Activated T-cell treated with anti-CD3 and anti-CD28 coated beads for 24 hours (primary cell): ENCODE data around the gene FAM149A.
A peak's percentile ranks its signal among the peaks of the same experiment; 100 is the strongest.

Experiments used
- DNase-seq: peaks from one replicate; pipeline ENCODE4 v3.0.0-alpha.2; 2020; ENCODE audit warnings: low read depth

FAM149A gene

GRCh38 chr4:186158966-186159365, 54.5 kb downstream of the FAM149A start:
- no peak for DNase-seq

DNA sequence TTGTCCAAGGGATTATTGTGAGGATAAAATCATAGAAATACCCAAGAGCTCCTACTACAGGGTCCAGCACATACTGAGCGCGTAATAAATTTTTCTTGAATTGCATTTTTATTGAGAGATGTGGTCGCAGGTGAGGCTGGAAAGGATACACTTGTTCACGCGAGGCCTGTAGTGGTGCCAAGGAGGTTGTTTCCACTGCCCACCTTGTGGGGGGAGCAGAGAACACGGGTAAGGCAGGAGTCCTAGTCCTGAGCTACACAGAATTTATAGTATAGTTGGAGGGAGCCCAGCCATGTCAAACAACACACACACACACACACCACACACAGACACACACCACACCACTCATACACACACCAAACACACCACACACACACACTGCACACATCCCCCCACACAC, 55.1 kb downstream of the FAM149A start:
- DNase-seq: no peak

DNA sequence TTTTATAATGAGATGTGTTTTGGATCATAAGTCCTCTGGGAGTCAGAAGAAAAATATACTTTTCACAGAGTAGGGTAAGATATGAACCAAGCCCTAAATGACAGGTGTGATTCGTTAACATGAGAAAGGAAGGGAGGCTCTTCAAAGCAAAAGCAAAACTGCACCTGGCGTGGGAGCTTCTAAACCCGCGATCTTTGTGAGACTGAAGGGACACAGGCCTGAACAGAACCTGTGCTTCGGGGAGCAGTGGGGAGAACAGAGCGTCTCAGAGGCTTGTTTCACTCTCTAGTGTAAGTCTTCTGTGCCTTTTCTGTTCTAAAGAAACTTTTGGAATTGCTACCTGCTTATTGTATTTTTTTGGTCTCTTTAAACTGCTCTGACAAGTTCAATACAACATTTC, 56.6 kb downstream of the FAM149A start:
- no peak for DNase-seq

DNA sequence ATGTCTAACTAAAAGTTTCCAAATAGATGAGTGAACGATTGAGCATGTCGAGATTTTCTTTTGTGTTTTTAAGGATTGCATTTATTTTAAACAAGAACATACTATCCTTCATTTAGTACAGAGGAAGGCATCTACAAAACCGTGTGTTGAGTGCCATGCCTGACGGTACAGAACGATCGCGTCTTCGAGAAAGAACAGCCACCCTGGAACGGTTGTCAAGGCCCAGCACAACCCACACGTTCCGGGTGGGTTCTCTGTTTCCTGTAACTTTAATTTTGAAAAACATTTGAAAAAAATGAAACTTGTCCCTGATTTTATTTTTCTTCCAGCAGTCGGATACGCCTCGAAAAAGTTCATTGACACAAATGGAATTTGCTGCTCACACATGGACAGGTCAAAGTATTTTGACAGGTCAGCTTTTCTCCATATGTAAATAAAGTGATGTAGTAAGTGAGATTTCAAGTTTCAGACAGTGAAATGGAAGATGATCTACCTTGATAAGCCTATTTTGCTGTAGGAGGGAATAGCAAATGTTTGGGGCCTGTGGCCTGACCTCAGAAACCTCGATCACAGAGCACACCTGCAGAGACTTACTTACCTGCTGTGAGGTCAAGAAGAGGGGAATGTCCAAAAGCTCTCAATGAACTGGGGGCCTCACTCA, 62.5 kb downstream of the FAM149A start:
- no peak for DNase-seq

- no peak for DNase-seq
These were observed 63.1 kb downstream of the FAM149A start for GRCh38 chr4:186167605-186168004.

- DNase-seq: no peak
These were observed 64.2 kb downstream of the FAM149A start for GRCh38 chr4:186168750-186169149.

DNA sequence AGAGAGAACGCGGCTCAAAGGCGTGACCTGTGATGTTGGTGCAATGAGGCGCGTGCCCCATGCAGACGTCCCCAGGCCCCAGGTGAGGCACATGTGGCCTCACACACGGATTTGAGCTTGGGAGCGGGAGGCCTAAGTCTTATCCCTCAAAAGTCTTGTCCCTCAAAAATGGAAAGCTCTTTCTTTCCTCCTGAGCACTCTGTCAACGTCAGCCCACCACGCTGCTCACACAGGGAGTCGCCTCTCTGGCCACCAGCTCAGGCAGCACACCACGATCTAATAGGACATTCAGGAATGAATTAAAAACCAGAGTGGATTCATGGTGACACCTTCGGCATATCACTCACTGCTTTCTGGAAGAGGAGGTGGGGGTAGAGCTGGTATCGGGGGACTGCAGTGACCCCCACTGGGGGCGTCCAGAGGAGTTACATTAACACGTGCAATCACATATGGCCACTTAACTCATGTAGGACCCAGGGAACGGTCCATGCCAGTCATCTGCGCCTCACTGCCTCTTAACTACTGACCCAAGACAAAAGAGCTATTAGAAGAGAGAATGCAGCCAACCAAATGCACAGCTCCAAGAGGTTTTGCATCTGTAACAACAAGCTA, 64.9 kb downstream of the FAM149A start:
- no peak for DNase-seq

DNA sequence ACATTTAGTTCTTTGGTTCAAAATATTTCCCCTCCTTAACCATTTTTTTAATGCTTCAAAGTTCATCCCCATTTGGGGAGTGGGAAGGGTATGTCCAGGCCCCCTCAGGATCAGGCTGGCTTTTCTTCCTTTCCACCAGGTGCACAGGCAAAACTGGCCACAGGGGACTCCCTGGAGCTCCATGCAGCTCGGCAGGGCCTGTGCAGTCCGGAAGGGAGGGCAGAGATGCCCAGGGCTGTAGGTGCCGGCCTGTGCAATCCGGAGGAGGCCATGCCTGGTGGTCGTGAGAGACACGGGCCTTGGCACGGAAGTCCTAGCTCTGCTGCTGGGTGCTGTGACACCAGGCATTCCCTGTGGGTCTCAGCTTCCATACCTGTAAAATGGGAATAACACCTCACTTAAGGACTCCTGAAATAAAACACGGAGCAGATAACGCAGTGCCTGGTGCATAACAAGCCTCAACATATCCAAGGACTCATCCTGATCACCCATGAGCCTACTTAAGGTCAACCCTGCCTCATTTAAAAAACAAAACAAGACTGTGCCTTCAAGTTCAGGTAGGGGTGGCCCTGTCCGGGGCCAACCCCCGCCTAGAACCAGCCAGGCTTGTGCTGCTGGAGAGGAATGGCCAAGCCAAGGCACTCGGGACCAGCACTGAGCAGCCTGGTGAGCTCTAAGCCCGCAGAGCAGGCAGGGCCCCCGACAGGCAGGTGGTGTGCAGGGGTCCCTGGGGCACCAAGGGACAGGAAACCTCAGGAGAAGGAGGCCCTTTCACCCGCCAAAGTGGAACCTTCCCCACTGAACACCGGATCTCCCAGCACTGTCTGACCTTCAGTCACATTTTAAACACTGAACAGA, 65.7 kb downstream of the FAM149A start:
- DNase-seq: no peak

DNA sequence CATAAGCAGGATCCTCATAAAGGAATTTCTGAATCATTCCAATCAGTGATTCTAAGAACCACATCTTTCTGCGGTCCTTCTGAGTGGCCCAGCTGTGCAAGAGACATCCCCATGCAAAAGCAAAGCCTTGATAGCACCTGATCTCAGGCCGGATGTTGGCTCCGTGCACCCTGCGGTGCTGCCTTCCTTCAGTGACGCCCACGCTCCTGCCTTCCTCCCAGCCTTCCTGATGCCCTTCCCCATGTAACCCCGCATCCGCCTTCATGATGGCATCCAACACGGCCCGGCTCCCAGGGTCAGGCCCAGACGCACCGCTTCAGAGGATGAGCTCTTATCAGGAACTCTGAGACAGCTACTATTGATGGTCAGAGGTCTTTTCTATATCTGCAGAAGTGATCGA, 66.5 kb downstream of the FAM149A start:
- no peak for DNase-seq

- DNase-seq: no peak
These were observed 68.0 kb downstream of the FAM149A start for GRCh38 chr4:186172546-186172945.

GRCh38 chr4:186188107-186188506, 83.6 kb downstream of the FAM149A start:
- no peak for DNase-seq

- no peak for DNase-seq
These were observed 85.2 kb downstream of the FAM149A start for GRCh38 chr4:186189656-186190055.

- DNase-seq: peak; percentile 25
These were observed 86.2 kb downstream of the FAM149A start for GRCh38 chr4:186190581-186191199.

GRCh38 chr4:186191200-186192065, 86.9 kb downstream of the FAM149A start, which contains the start of gene CYP4V2:
CYP4V2 (plus strand) TSS chr4:186191567; CDS start chr4:186191824, 257 bp downstream.
- DNase-seq: peak; percentile 85

DNA sequence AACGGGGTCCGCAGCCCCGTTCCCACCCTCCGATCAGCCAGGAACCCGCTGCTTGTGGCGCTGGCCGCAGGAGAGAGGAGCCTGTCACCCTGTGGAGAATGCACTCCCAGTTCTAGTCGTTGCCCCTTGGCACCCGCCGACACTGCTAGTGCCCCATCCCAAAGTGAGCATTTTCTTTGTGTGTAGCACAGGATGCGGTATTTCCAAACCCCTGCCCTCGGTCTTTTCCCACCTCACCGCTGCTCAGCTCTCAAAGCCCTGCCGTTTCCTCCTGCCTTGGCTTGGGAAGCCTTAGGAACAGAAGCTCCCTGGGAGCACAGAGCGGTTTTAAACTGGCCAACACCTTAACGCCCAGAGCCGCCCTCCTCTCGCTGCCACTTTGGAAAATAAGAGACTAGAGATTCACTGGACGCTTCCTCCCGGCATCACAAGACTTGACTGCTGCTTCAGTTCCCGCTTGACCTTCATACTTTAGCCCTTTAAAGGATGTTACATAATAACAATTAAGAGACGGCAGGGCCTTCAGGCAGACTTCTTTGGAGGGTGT, 87.6 kb downstream of the FAM149A start:
- no peak for DNase-seq

GRCh38 chr4:186193851-186194250, 89.3 kb downstream of the FAM149A start:
- no peak for DNase-seq

- no peak for DNase-seq
These were observed 91.6 kb downstream of the FAM149A start for GRCh38 chr4:186196063-186196462.

- DNase-seq: no peak
These were observed 96.0 kb downstream of the FAM149A start for GRCh38 chr4:186200516-186200915.

GRCh38 chr4:186201010-186201409, 96.5 kb downstream of the FAM149A start:
- no peak for DNase-seq

DNA sequence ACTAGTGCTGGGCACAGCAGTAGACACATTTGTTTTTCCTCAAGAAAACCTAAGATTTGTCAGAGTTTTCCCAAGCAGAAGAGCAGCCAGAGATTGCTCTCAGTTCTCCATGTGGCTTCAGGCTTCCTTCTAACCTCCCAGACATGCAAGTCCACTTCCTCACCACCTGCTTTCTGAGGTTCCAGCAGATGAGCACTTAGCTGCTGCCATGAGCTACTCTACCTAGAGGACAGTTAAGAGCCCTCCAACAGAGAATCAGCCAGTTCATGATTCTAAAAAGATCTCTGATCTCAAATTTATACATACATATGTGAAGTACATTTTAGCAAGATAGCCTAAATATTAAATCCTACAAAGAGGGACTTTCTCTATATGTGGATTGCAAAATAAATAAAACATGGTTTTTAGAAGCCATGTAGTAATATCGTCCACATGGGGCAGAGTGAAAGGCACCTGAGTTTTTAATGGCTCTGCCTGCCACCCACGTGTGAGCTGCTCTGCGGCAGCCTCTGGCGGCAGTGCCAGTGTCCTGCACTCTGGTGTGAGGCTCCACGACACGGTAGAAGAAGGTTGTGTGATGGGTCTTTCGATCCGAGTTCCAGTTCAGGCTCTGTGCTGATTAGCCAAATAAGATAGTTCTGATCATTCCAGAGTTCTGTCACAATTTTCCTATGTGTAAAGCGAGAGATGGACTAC, 97.2 kb downstream of the FAM149A start:
- DNase-seq: peak; percentile 56
